Measurements from ENCODE around the gene FOXQ1.

Gene FOXQ1

GRCh38 chr6:1311400-1312202 lies at the start of gene FOXQ1:
Gene FOXQ1 (plus strand): TSS chr6:1312098. CDS start chr6:1312705, 607 bp downstream.
- Histone ChIP-seq H3K4me3 (ENCODE audit: low read depth in 1 of 2, low read length in 2 of 2) (peak within 1 kb of the TSS; percentile 74), H3K4me1 (ENCODE audit: control insufficient read depth in 1 of 2, insufficient read depth in 2 of 2, low read length in 2 of 2) (peaks cover 28 to 32% of the 10 kb centered on the region in 2 donors), H3K36me3 (ENCODE audit: control insufficient read depth in 1 of 2, insufficient read depth in 2 of 2, low read length in 2 of 2) (no peaks in the 10 kb centered on the region), H3K27me3 (ENCODE audit: control insufficient read depth in 1 of 2, insufficient read depth in 2 of 2, low read length in 2 of 2) (peaks cover 4 to 7% of the 10 kb centered on the region in 2 donors), H3K9ac (ENCODE audit: low read depth in 1 of 2, low read length in 2 of 2) (peak within 1 kb of the TSS; percentile 74 to 80), H3K9me3 (ENCODE audit: control insufficient read depth in 1 of 2, low read length in 2 of 2) (no peaks in the 10 kb centered on the region), H3K27ac (ENCODE audit: low read depth, low read length) (peak within 1 kb of the TSS; percentile 78)

GRCh38 chr6:1262704-1263038 lies 49.2 kb upstream of the FOXQ1 start:
- Histone ChIP-seq H3K27ac (ENCODE audit: low read depth, low read length) (no peak overlapping the region), H3K27me3 (ENCODE audit: control insufficient read depth in 1 of 2, insufficient read depth in 2 of 2, low read length in 2 of 2) (no peaks in the 10 kb centered on the region), H3K9ac (ENCODE audit: low read depth in 1 of 2, low read length in 2 of 2) (no peak overlapping the region), H3K9me3 (ENCODE audit: control insufficient read depth in 1 of 2, low read length in 2 of 2) (no peaks in the 10 kb centered on the region), H3K4me3 (ENCODE audit: low read depth in 1 of 2, low read length in 2 of 2) (no peak overlapping the region), H3K4me1 (ENCODE audit: control insufficient read depth in 1 of 2, insufficient read depth in 2 of 2, low read length in 2 of 2) (peaks cover 5 to 6% of the 10 kb centered on the region in 2 donors), H3K36me3 (ENCODE audit: control insufficient read depth in 1 of 2, insufficient read depth in 2 of 2, low read length in 2 of 2) (no peaks in the 10 kb centered on the region)

GRCh38 chr6:1263039-1263849 lies 48.7 kb upstream of the FOXQ1 start:
- no peak overlapping the region for H3K9ac ChIP-seq (ENCODE audit: low read depth in 1 of 2, low read length in 2 of 2)
- no peaks in the 10 kb centered on the region for H3K36me3 ChIP-seq (ENCODE audit: control insufficient read depth in 1 of 2, insufficient read depth in 2 of 2, low read length in 2 of 2)
- H3K27me3 ChIP-seq (ENCODE audit: control insufficient read depth in 1 of 2, insufficient read depth in 2 of 2, low read length in 2 of 2): no peaks in the 10 kb centered on the region
- no peak overlapping the region for H3K27ac ChIP-seq (ENCODE audit: low read depth, low read length)
- H3K4me3 ChIP-seq (ENCODE audit: low read depth in 1 of 2, low read length in 2 of 2): no peak overlapping the region
- peaks cover 6 to 8% of the 10 kb centered on the region in 2 donors for H3K4me1 ChIP-seq (ENCODE audit: control insufficient read depth in 1 of 2, insufficient read depth in 2 of 2, low read length in 2 of 2)
- H3K9me3 ChIP-seq (ENCODE audit: control insufficient read depth in 1 of 2, low read length in 2 of 2): no peaks in the 10 kb centered on the region

- no peak overlapping the region for H3K4me3 ChIP-seq (ENCODE audit: low read depth in 1 of 2, low read length in 2 of 2)
- H3K4me1 ChIP-seq (ENCODE audit: control insufficient read depth in 1 of 2, insufficient read depth in 2 of 2, low read length in 2 of 2): peaks cover 10 to 13% of the 10 kb centered on the region in 2 donors
- no peaks in the 10 kb centered on the region for H3K9me3 ChIP-seq (ENCODE audit: control insufficient read depth in 1 of 2, low read length in 2 of 2)
- H3K36me3 ChIP-seq (ENCODE audit: control insufficient read depth in 1 of 2, insufficient read depth in 2 of 2, low read length in 2 of 2): no peaks in the 10 kb centered on the region
- H3K9ac ChIP-seq (ENCODE audit: low read depth in 1 of 2, low read length in 2 of 2): no peak overlapping the region
- H3K27ac ChIP-seq (ENCODE audit: low read depth, low read length): no peak overlapping the region
- H3K27me3 ChIP-seq (ENCODE audit: control insufficient read depth in 1 of 2, insufficient read depth in 2 of 2, low read length in 2 of 2): no peaks in the 10 kb centered on the region
These were observed 48.0 kb upstream of the FOXQ1 start for GRCh38 chr6:1263850-1264377.

DNA sequence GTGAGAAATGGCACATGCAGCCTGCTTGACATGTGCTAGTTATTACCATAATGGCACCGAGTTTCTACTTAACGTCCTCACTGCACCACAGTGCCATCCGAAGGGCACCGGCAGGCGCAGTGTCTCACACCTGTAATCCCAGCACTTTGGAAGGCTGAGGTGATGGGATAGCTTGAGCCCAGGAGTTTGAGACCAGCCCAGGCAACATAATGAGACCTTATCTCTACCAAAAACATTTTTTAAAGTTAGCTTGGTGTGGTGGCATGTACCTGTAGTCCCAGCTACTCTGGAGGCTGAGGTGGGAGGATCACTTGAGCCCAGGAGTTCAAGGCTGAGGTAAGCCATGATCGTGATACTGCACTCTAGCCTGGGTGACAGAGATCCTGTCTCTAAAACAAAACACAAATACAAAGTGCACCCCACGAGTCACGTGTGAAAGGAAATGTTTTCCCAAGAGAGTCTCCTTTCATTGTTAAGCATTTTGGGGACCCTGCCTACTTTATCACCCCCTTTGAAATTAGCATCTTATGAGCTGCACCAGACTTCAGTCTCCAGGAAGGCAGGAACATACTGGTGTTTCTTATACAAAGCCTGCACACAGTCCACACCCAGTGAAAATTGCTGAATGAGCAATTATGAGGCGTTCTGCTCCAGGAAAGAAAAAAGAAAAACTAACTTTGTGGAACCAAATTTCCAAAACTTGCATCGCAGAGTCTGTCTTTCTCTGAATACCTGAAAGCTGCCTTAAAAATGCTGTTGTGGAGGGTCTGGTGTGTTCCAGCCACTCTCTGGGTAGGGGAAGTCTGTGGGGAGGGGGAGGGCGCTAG lies 47.1 kb upstream of the FOXQ1 start:
- Histone ChIP-seq H3K9me3 (ENCODE audit: control insufficient read depth in 1 of 2, low read length in 2 of 2) (no peaks in the 10 kb centered on the region), H3K4me1 (ENCODE audit: control insufficient read depth in 1 of 2, insufficient read depth in 2 of 2, low read length in 2 of 2) (peaks cover 13 to 16% of the 10 kb centered on the region in 2 donors), H3K9ac (ENCODE audit: low read depth in 1 of 2, low read length in 2 of 2) (no peak overlapping the region), H3K27me3 (ENCODE audit: control insufficient read depth in 1 of 2, insufficient read depth in 2 of 2, low read length in 2 of 2) (no peaks in the 10 kb centered on the region), H3K27ac (ENCODE audit: low read depth, low read length) (no peak overlapping the region), H3K36me3 (ENCODE audit: control insufficient read depth in 1 of 2, insufficient read depth in 2 of 2, low read length in 2 of 2) (no peaks in the 10 kb centered on the region), H3K4me3 (ENCODE audit: low read depth in 1 of 2, low read length in 2 of 2) (no peak overlapping the region)

GRCh38 chr6:1266686-1267056 lies 45.2 kb upstream of the FOXQ1 start:
- H3K9me3 ChIP-seq (ENCODE audit: control insufficient read depth in 1 of 2, low read length in 2 of 2): no peaks in the 10 kb centered on the region
- no peaks in the 10 kb centered on the region for H3K36me3 ChIP-seq (ENCODE audit: control insufficient read depth in 1 of 2, insufficient read depth in 2 of 2, low read length in 2 of 2)
- H3K27ac ChIP-seq (ENCODE audit: low read depth, low read length): no peak overlapping the region
- H3K4me1 ChIP-seq (ENCODE audit: control insufficient read depth in 1 of 2, insufficient read depth in 2 of 2, low read length in 2 of 2): peaks cover 13 to 16% of the 10 kb centered on the region in 2 donors
- no peak overlapping the region for H3K9ac ChIP-seq (ENCODE audit: low read depth in 1 of 2, low read length in 2 of 2)
- no peak overlapping the region for H3K4me3 ChIP-seq (ENCODE audit: low read depth in 1 of 2, low read length in 2 of 2)
- no peaks in the 10 kb centered on the region for H3K27me3 ChIP-seq (ENCODE audit: control insufficient read depth in 1 of 2, insufficient read depth in 2 of 2, low read length in 2 of 2)

DNA sequence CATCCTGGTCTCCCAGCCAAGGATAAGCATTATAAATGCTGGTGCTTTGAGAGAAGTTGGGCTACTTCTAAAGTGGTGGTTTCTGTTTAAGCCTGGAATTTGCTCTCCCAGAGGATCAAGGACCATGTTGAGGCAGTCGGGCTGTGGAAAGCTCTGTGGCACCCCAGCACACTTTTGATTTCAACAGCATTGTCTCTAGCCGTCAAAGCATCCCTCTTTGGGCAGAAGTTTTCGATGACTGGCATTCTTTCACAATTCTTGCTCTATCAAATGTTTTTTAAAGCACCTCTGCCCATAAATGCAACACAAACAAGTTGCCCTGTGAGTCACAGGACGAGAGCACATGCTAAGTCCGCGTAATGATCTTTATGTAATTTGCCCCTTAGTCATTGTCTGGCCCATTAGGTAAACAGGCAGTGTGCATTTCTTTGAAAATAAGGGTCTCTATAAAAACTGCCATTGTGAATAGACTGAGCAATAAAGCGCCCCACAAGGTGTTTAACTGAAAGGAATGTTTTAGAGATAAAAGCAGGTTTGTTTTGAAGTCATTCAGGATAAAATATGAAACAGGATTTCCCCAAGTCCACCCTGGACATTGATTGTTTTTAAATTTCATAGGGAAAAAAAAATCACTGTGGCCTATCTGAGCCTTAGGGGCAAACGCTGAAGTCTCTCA lies 44.7 kb upstream of the FOXQ1 start:
- peaks cover 13 to 16% of the 10 kb centered on the region in 2 donors for H3K4me1 ChIP-seq (ENCODE audit: control insufficient read depth in 1 of 2, insufficient read depth in 2 of 2, low read length in 2 of 2)
- no peaks in the 10 kb centered on the region for H3K36me3 ChIP-seq (ENCODE audit: control insufficient read depth in 1 of 2, insufficient read depth in 2 of 2, low read length in 2 of 2)
- H3K9me3 ChIP-seq (ENCODE audit: control insufficient read depth in 1 of 2, low read length in 2 of 2): peaks cover 0 to under 1% of the 10 kb centered on the region in 2 donors
- no peaks in the 10 kb centered on the region for H3K27me3 ChIP-seq (ENCODE audit: control insufficient read depth in 1 of 2, insufficient read depth in 2 of 2, low read length in 2 of 2)
- H3K27ac ChIP-seq (ENCODE audit: low read depth, low read length): no peak overlapping the region
- no peak overlapping the region for H3K9ac ChIP-seq (ENCODE audit: low read depth in 1 of 2, low read length in 2 of 2)
- no peak overlapping the region for H3K4me3 ChIP-seq (ENCODE audit: low read depth in 1 of 2, low read length in 2 of 2)

- H3K36me3 ChIP-seq (ENCODE audit: control insufficient read depth in 1 of 2, insufficient read depth in 2 of 2, low read length in 2 of 2): no peaks in the 10 kb centered on the region
- H3K9ac ChIP-seq (ENCODE audit: low read depth in 1 of 2, low read length in 2 of 2): no peak overlapping the region
- H3K4me3 ChIP-seq (ENCODE audit: low read depth in 1 of 2, low read length in 2 of 2): no peak overlapping the region
- no peak overlapping the region for H3K27ac ChIP-seq (ENCODE audit: low read depth, low read length)
- peaks cover 4 to 7% of the 10 kb centered on the region in 2 donors for H3K9me3 ChIP-seq (ENCODE audit: control insufficient read depth in 1 of 2, low read length in 2 of 2)
- peaks cover 13 to 16% of the 10 kb centered on the region in 2 donors for H3K4me1 ChIP-seq (ENCODE audit: control insufficient read depth in 1 of 2, insufficient read depth in 2 of 2, low read length in 2 of 2)
- no peaks in the 10 kb centered on the region for H3K27me3 ChIP-seq (ENCODE audit: control insufficient read depth in 1 of 2, insufficient read depth in 2 of 2, low read length in 2 of 2)
These were observed 43.8 kb upstream of the FOXQ1 start for GRCh38 chr6:1267790-1268762.

Data from duodenal mucosa (tissue), 2 donors.